Amniotic stem cell (primary cell): ENCODE results near the gene HIRIP3.
A peak's percentile ranks its signal among the peaks of the same experiment; 100 is the strongest.

Source experiments
- DNase-seq: peaks from one replicate; lab custom pipeline; 2025; lab: John Stamatoyannopoulos, UW

HIRIP3 gene

GRCh38 chr16:29996766-29997250, 1.4 kb upstream of the HIRIP3 start:
- no peak for DNase-seq

GRCh38 chr16:29995911-29996765, 721 bp upstream of the HIRIP3 start, which contains the start of gene INO80E:
Gene INO80E, plus strand, starts transcription at chr16:29996241. Its CDS starts 70 bp downstream, at chr16:29996311.
- DNase-seq: peak; percentile 94

GRCh38 chr16:29994600-29995323, 655 bp downstream of the HIRIP3 start:
- DNase-seq: no peak

- DNase-seq: no peak
Observed at GRCh38 chr16:29993903-29994599, 1.4 kb downstream of the HIRIP3 start.

- no peak for DNase-seq
Observed at GRCh38 chr16:29993191-29993902, 2.1 kb downstream of the HIRIP3 start.

- DNase-seq: no peak
Observed at GRCh38 chr16:29992344-29992967, 3.0 kb downstream of the HIRIP3 start.

- no peak for DNase-seq
Observed at GRCh38 chr16:29991571-29991904, 3.9 kb downstream of the HIRIP3 start.

- DNase-seq: no peak
Observed at GRCh38 chr16:29990883-29991570, 4.4 kb downstream of the HIRIP3 start.

- no peak for DNase-seq
Observed at GRCh38 chr16:29990034-29990433, 5.4 kb downstream of the HIRIP3 start.

GRCh38 chr16:29989111-29989858, 6.1 kb downstream of the HIRIP3 start:
- DNase-seq: no peak

- DNase-seq: no peak
Observed at GRCh38 chr16:29988346-29989075, 6.9 kb downstream of the HIRIP3 start.

- DNase-seq: no peak
Observed at GRCh38 chr16:29987371-29988085, 7.9 kb downstream of the HIRIP3 start.

- DNase-seq: no peak
Observed at GRCh38 chr16:29986931-29987330, 8.5 kb downstream of the HIRIP3 start.

- DNase-seq: no peak
Observed at GRCh38 chr16:29986231-29986630, 9.2 kb downstream of the HIRIP3 start.

GRCh38 chr16:29985271-29985811, 10.1 kb downstream of the HIRIP3 start:
- no peak for DNase-seq

- no peak for DNase-seq
Observed at GRCh38 chr16:29984764-29985147, 10.7 kb downstream of the HIRIP3 start.

GRCh38 chr16:29984137-29984763, 11.2 kb downstream of the HIRIP3 start:
- DNase-seq: no peak
